ENCODE results near the gene ENTPD1.

GRCh38 chr10:95756041-95756761 is at the start of gene ENTPD1:
- TF ChIP-seq MAX (IDR thresholded peaks at IDR 0.05), result no peak
- no peak for TF ChIP-seq CTCF (IDR thresholded peaks at IDR 0.05)
- TF ChIP-seq POLR2A (IDR thresholded peaks at IDR 0.05; ENCODE audit: low read length), result no peak
- no peak for TF ChIP-seq NR3C1 (IDR thresholded peaks at IDR 0.05)
